NOMO-1 (cell line): ENCODE data around the gene CCDC178.

Experiments
- DNase-seq, 2 experiments: peaks; one replicate each; lab custom pipeline; 2025; ENCODE audit not compliant: unreplicated experiment in 2 of 2; lab: John Stamatoyannopoulos, UW

CCDC178 gene

DNA sequence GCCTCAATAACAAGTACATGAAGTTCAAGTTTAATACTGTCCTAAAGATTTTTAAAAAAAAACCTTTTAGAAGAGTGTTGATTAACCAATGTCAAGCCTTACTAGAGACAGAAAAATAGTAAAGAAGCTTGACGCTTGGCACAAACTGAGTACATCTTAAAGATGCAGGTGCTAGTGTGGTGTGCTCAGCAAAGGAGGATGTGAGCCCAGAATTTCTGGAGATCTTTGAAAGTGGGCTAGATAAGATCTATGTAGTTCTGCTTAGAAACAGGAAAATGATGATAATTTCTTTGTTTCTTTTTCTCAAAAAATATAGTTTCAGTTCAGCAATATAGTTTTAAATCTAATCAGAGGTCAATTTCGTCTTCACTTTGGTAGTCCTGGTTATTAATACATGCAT is 549.4 kb downstream of the CCDC178 start:
- DNase-seq = no peak

DNA sequence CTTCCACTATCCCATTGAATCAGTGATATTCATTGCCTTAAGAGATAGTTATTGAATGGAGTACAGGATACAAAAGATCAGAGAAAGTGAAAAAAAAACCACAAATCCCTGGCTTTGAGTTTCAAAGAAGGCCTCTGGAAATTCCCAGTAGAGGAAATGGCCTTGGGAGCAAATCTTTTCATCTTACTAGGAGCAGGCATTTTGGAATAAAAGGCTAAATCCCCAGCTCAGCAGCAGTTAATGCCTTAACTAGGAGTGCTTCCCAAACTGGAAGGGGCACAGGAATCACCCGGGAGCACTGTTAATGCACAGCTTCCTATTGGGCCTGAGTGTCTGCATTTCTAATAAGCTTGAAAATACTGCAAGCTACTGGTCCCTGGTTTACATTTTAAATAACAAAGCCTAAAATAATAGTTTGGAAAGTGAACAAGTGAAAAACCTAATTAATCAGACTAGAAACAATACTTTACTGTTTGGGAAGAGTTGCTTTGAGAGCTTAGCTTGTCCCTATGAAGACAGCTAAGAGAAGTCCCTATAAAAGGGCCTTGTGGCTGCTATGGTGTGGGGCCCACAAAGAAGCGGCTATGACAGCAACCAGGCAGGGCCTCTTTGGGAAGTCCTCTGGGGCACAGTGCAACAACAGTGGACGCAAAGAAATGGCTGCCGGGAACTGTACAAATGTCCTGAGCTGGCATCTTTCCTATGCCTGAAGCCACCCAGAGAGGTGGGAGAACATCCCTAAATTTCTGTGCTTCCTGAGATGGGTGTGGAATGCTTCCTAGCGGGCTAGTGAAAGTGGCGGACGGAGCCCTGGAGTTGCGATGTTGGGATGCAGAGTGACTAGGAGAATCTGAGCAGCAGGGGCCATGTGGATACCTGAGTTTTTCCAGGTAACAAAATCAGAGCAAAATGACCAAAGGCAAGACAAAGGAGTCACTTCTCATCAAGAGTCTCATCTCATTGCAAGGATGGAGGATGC is 550.6 kb downstream of the CCDC178 start:
- no peak for DNase-seq

DNA sequence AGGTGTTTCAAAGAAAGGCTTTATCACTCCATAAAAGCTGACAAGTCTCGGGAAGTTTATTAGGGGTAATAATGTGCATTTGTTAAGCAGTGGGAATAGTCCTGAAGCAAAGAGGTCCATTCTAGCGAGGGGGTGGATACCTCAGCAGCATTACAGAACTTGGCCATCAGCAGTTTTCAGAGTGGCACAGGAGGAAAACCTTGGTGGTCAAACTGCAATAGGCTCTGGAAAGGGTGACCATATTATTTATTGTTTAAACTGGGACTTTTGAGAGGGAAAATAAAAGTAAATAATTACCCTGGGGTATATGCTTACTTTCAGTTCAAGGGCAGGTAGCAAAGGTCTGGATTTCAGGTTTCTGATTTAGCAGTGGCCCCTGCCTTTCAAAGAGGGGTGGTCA is 552.2 kb downstream of the CCDC178 start:
- DNase-seq = no peak
